Caco-2 (cell line): Measurements from ENCODE around the gene GRB10. TPM values are rescaled to one million over a fixed set of nuclear protein-coding genes. Genes with fewer than 3 reads are reported as not detected.

Source experiments
- BruUV-seq: library from RNA; stranded (reverse); fragments of 400-500 nt; replicated peaks from 2 replicates; lab custom pipeline; 2021; lab: Mats Ljungman, UMichigan
- CTCF ChIA-PET: fragments of 300-600 bp; sonication (Branson Sonifier 250); formaldehyde crosslinking; loops from one replicate; lab custom pipeline; 2022; ENCODE audit warnings: antibody characterized with exemption; lab: Charles Lee
- POLR2A ChIA-PET: fragments of 300-600 bp; sonication (Branson Sonifier 250); formaldehyde crosslinking; loops from one replicate; lab custom pipeline; 2022; ENCODE audit warnings: antibody characterized with exemption; lab: Charles Lee
- DNase-seq, 2 experiments: peaks; one replicate each; pipeline versions ENCODE4 v3.0.0 to v3.0.0-alpha.2; 2020 to 2022
- H3K27me3 ChIP-seq: replicated peaks from 2 replicates; pipeline ENCODE4 v1.6.0; 2011; ENCODE audit warnings: low read length; ENCODE audit not compliant: control insufficient read depth, insufficient read depth
- H3K36me3 ChIP-seq: 2 replicates; pipeline ENCODE4 v1.5.1; 2011; ENCODE audit warnings: low read length; ENCODE audit not compliant: control insufficient read depth, insufficient read depth
- H3K4me1 ChIP-seq: fragments of 250-450 bp; sonication (Bioruptor Pico); 2 replicates; pipeline ENCODE4 v1.5.1; 2020; ENCODE audit warnings: mild to moderate bottlenecking
- H3K4me3 ChIP-seq: 2 replicates; pipeline ENCODE4 v1.5.1; 2011; ENCODE audit warnings: low read depth, mild to moderate bottlenecking, control low read depth, low read length
- H3K9me3 ChIP-seq: fragments of 250-450 bp; sonication (Bioruptor Pico); 2 replicates; pipeline ENCODE4 v1.5.1; 2020; ENCODE audit warnings: mild to moderate bottlenecking, moderate library complexity
- H3K27ac Mint-ChIP-seq: one replicate; pipeline ENCODE4 v1.8.0; 2022; ENCODE audit warnings: mixed read lengths; ENCODE audit not compliant: unreplicated experiment
- H3K27me3 Mint-ChIP-seq: one replicate; pipeline ENCODE4 v1.8.0; 2022; ENCODE audit warnings: mixed read lengths; ENCODE audit not compliant: insufficient read depth, unreplicated experiment
- H3K36me3 Mint-ChIP-seq: one replicate; pipeline ENCODE4 v1.8.0; 2022; ENCODE audit warnings: mild to moderate bottlenecking, mixed read lengths; ENCODE audit not compliant: insufficient read depth, unreplicated experiment
- H3K4me1 Mint-ChIP-seq: one replicate; pipeline ENCODE4 v1.8.0; 2022; ENCODE audit warnings: low read depth, mixed read lengths; ENCODE audit not compliant: unreplicated experiment
- H3K4me3 Mint-ChIP-seq: one replicate; pipeline ENCODE4 v1.8.0; 2022; ENCODE audit warnings: mild to moderate bottlenecking, moderate library complexity, mixed read lengths; ENCODE audit not compliant: unreplicated experiment
- H3K9me3 Mint-ChIP-seq: one replicate; pipeline ENCODE4 v1.8.0; 2022; ENCODE audit warnings: mixed read lengths; ENCODE audit not compliant: unreplicated experiment
- intact Hi-C: fragments of 100-400 bp; cut with micrococcal nuclease; formaldehyde crosslinking; loops from one replicate; pipeline ENCODE4 v1.10.0; 2022; ENCODE audit not compliant: unreplicated experiment
- total RNA-seq: library from RNA; stranded (reverse); gene quantifications from 2 replicates; pipeline ENCODE4 v1.2.3, GENCODE V29; 2022
- TF ChIP-seq, protein P1 (sequence below), 2 experiments: fragments of 200-600 bp in 1 of 2; IDR thresholded peaks; 1 replicate in 1 of 2; 2 replicates in 1 of 2; pipeline versions ENCODE4 v1.5.1 to v1.8.0; 2011 to 2022; ENCODE audit warnings: antibody characterized with exemption in 1 of 2, control low read depth in 1 of 2, inconsistent platforms in 1 of 2, low read depth in 1 of 2, low read length in 1 of 2, mild to moderate bottlenecking in 1 of 2, moderate library complexity in 1 of 2; ENCODE audit not compliant: insufficient read depth in 1 of 2, severe bottlenecking in 1 of 2, unreplicated experiment in 1 of 2

GRB10 gene
- total RNA-seq, 1 experiment from 2014 or later: 79.3 TPM

DNA sequence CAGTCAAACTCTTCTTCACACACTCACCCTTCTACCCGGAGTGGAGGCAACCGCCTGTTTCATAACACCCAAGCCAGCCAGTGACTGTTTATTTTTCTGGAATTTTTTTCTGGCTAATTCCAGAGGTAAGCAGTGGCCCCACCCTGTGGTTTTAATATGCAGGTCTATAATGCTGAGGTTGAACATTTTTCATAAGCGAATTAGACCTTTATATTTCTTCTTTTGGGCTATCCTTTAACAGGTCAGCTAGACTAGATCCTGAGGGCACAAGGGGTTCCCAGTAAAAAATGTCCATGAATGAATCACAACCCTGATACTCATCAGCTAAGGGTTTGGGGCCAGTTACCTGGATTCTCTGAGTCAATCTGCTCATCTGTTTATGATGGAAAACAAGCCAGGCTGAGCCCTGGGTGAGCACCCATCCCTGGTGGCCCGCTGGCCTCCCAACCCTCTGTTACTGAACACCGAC, 76.2 kb downstream of the GRB10 start:
- Mint-ChIP-seq H3K27ac (no peak overlapping the region), H3K36me3 (peaks cover 15% of the 10 kb centered on the region), H3K27me3 (no peaks in the 10 kb centered on the region), H3K4me3 (no peak overlapping the region), H3K4me1 (peaks cover 7% of the 10 kb centered on the region), H3K9me3 (no peaks in the 10 kb centered on the region)
- POLR2A ChIA-PET: no interaction called here
- CTCF ChIA-PET: no interaction called here
- intact Hi-C loops: no loop called here
- no peak for DNase-seq
- BruUV-seq: no TSS peak
- H3K36me3 ChIP-seq: no peaks in the 10 kb centered on the region
- no peak overlapping the region for H3K4me3 ChIP-seq
- no peaks in the 10 kb centered on the region for H3K4me1 ChIP-seq
- TF ChIP-seq, protein P1, sequence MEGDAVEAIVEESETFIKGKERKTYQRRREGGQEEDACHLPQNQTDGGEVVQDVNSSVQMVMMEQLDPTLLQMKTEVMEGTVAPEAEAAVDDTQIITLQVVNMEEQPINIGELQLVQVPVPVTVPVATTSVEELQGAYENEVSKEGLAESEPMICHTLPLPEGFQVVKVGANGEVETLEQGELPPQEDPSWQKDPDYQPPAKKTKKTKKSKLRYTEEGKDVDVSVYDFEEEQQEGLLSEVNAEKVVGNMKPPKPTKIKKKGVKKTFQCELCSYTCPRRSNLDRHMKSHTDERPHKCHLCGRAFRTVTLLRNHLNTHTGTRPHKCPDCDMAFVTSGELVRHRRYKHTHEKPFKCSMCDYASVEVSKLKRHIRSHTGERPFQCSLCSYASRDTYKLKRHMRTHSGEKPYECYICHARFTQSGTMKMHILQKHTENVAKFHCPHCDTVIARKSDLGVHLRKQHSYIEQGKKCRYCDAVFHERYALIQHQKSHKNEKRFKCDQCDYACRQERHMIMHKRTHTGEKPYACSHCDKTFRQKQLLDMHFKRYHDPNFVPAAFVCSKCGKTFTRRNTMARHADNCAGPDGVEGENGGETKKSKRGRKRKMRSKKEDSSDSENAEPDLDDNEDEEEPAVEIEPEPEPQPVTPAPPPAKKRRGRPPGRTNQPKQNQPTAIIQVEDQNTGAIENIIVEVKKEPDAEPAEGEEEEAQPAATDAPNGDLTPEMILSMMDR (IDR thresholded peaks at IDR 0.05; ENCODE audit: insufficient read depth in 1 of 2, low read depth in 1 of 2, low read length in 1 of 2, severe bottlenecking in 1 of 2, unreplicated experiment in 1 of 2): no peak
- no peaks in the 10 kb centered on the region for H3K27me3 ChIP-seq
- H3K9me3 ChIP-seq: 0 out of 2 replicates have a peak, but pooled peaks cover 3% of the 10 kb centered on the region

DNA sequence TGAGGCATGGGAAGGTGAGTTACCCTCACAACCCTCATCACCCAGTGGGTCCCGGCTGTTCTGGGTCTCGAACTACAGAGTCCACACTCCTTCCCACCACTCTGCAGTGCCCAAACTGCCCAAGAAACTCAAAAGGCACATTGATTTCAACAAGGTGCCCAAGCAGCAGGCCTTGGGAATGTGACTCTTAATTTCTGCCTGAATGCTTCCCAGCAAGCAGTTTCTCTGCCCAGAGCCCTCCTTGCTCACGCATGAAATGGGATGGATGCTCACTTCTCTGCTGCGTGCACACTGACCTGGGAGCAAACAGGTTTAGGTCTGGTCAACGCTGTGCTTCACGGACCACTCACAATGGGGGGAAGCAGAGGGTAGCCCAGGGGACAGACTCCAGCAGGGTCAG, 77.9 kb downstream of the GRB10 start:
- Histone ChIP-seq H3K27me3 (no peaks in the 10 kb centered on the region), H3K4me3 (no peak overlapping the region), H3K36me3 (no peaks in the 10 kb centered on the region), H3K4me1 (no peaks in the 10 kb centered on the region), H3K9me3 (0 out of 2 replicates have a peak, but pooled peaks cover 3% of the 10 kb centered on the region)
- no TSS peak for BruUV-seq
- no peaks in the 10 kb centered on the region for H3K9me3 Mint-ChIP-seq
- DNase-seq: no peak
- POLR2A ChIA-PET: no interaction called here
- CTCF ChIA-PET: no interaction called here
- no peak overlapping the region for H3K27ac Mint-ChIP-seq
- H3K36me3 Mint-ChIP-seq: peaks cover 15% of the 10 kb centered on the region
- no peak overlapping the region for H3K4me3 Mint-ChIP-seq
- intact Hi-C loops: no loop called here
- peaks cover 7% of the 10 kb centered on the region for H3K4me1 Mint-ChIP-seq
- TF ChIP-seq, protein P1 (IDR thresholded peaks at IDR 0.05; ENCODE audit: insufficient read depth in 1 of 2, low read depth in 1 of 2, low read length in 1 of 2, severe bottlenecking in 1 of 2, unreplicated experiment in 1 of 2): no peak
- no peaks in the 10 kb centered on the region for H3K27me3 Mint-ChIP-seq

DNA sequence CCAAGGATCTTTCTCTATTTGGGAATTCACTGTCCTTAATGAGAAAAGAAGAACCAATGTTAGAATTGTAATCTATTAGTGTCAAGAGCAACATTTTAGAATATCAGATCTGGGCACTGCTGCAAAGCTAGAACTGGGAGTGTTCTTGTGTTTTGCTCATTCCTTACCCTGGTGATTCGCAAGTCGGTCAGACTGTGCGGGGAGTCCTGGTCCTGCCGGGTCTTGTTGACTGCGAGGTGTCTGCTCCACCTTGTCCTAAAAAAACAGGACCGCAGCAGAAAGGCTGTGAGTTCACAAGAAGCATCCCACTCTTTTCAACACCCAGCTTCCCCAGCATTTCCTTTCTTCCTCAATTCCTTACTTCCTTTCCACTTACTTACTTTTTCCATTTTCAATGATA, 79.0 kb downstream of the GRB10 start:
- intact Hi-C loops: no loop called here
- H3K9me3 Mint-ChIP-seq: no peaks in the 10 kb centered on the region

More for the DNA sequence above, 79.0 kb downstream of the GRB10 start:
- no TSS peak for BruUV-seq
- Mint-ChIP-seq H3K4me3 (no peak overlapping the region), H3K27ac (no peak overlapping the region), H3K27me3 (no peaks in the 10 kb centered on the region), H3K36me3 (peaks cover 14% of the 10 kb centered on the region), H3K4me1 (peaks cover 7% of the 10 kb centered on the region)
- TF ChIP-seq, protein P1 (IDR thresholded peaks at IDR 0.05; ENCODE audit: insufficient read depth in 1 of 2, low read depth in 1 of 2, low read length in 1 of 2, severe bottlenecking in 1 of 2, unreplicated experiment in 1 of 2): no peak
- CTCF ChIA-PET: no interaction called here
- no peak for DNase-seq
- H3K27me3 ChIP-seq: no peaks in the 10 kb centered on the region
- POLR2A ChIA-PET: no interaction called here
- 0 out of 2 replicates have a peak, but pooled peaks cover 3% of the 10 kb centered on the region for H3K9me3 ChIP-seq
- H3K4me3 ChIP-seq: no peak overlapping the region
- no peaks in the 10 kb centered on the region for H3K36me3 ChIP-seq
- no peaks in the 10 kb centered on the region for H3K4me1 ChIP-seq
